Kidney epithelial cell (primary cell): ENCODE data around the gene TGFA. TPM values are rescaled to one million over a fixed set of nuclear protein-coding genes. Genes with fewer than 3 reads are reported as not detected.
A peak's percentile ranks its signal among the peaks of the same experiment; 100 is the strongest.

ENCODE experiments used
- DNase-seq: peaks from one replicate; pipeline ENCODE4 v3.0.0-alpha.2; 2010; ENCODE audit warnings: low read depth
- H3K27me3 ChIP-seq: 2 replicates; pipeline ENCODE4 v1.6.0; 2011; ENCODE audit warnings: low read length; ENCODE audit not compliant: control insufficient read depth, insufficient read depth
- H3K36me3 ChIP-seq: 2 replicates; pipeline ENCODE4 v1.5.1; 2011; ENCODE audit warnings: low read length; ENCODE audit not compliant: control insufficient read depth, insufficient read depth
- H3K4me3 ChIP-seq: 2 replicates; pipeline ENCODE4 v1.5.1; 2011; ENCODE audit warnings: low read depth, mild to moderate bottlenecking, control low read depth, low read length
- CTCF ChIP-seq: IDR thresholded peaks from 2 replicates; pipeline ENCODE4 v1.5.1; 2011; ENCODE audit warnings: mild to moderate bottlenecking, moderate library complexity, low read length, control low read depth, inconsistent platforms; ENCODE audit not compliant: insufficient read depth, poor library complexity, severe bottlenecking
- total RNA-seq: library from RNA; depleted of rRNA; stranded (reverse); fragments of >200 nt; gene quantifications from 2 replicates; pipeline ENCODE4 v1.2.3, GENCODE V29; 2015

Gene TGFA
- total RNA-seq = 72.1 and 74.4 TPM in 2 replicates

- DNase-seq = no peak
- H3K36me3 ChIP-seq = no peaks in the 10 kb centered on the region
- H3K4me3 ChIP-seq = peak within 1 kb of the TSS; percentile 64
- H3K27me3 ChIP-seq = peaks cover 4% of the 10 kb centered on the region
- peak; percentile 70 for TF ChIP-seq CTCF
Observed at GRCh38 chr2:70553584-70554337, at the start of gene TGFA. Gene TGFA, minus strand, starts transcription at chr2:70553826. Its CDS starts 59 bp downstream, at chr2:70553767.

- H3K36me3 ChIP-seq = no peaks in the 10 kb centered on the region
- no peak for TF ChIP-seq CTCF
- H3K27me3 ChIP-seq = no peaks in the 10 kb centered on the region
- DNase-seq = no peak
- no peak overlapping the region for H3K4me3 ChIP-seq
Observed at GRCh38 chr2:70603066-70603465, 49.4 kb upstream of the TGFA start.

GRCh38 chr2:70598197-70598596, 44.6 kb upstream of the TGFA start:
- no peak for TF ChIP-seq CTCF

GRCh38 chr2:70596739-70597138, 43.1 kb upstream of the TGFA start:
- peak; percentile 72 for DNase-seq
- Histone ChIP-seq H3K27me3 (no peaks in the 10 kb centered on the region), H3K4me3 (no peak overlapping the region), H3K36me3 (no peaks in the 10 kb centered on the region)
- TF ChIP-seq CTCF = no peak

More at GRCh38 chr2:70598197-70598596, 44.6 kb upstream of the TGFA start:
- DNase-seq = no peak
- Histone ChIP-seq H3K27me3 (no peaks in the 10 kb centered on the region), H3K4me3 (no peak overlapping the region), H3K36me3 (no peaks in the 10 kb centered on the region)

GRCh38 chr2:70596293-70596692, 42.7 kb upstream of the TGFA start:
- Histone ChIP-seq H3K36me3 (no peaks in the 10 kb centered on the region), H3K27me3 (no peaks in the 10 kb centered on the region), H3K4me3 (no peak overlapping the region)
- peak; percentile 74 for DNase-seq
- TF ChIP-seq CTCF = no peak

- H3K27me3 ChIP-seq = no peaks in the 10 kb centered on the region
- no peaks in the 10 kb centered on the region for H3K36me3 ChIP-seq
- no peak for TF ChIP-seq CTCF
- DNase-seq = no peak
- H3K4me3 ChIP-seq = no peak overlapping the region
Observed at GRCh38 chr2:70583091-70583490, 29.5 kb upstream of the TGFA start.
